KMS-11 (cell line): ENCODE results near the gene STX18.

Experiments
- H2AFZ ChIP-seq: fragments of 200-600 bp; sonication (generic); 2 replicates; pipeline ENCODE4 v1.6.1; 2016; ENCODE audit warnings: antibody characterized with exemption, mixed run types, low read depth
- H3K27ac ChIP-seq: fragments of 200-600 bp; sonication (generic); 2 replicates; pipeline ENCODE4 v1.6.1; 2016; ENCODE audit warnings: mild to moderate bottlenecking, mixed run types
- H3K27me3 ChIP-seq: fragments of 200-600 bp; sonication (generic); 2 replicates; pipeline ENCODE4 v1.6.1; 2017; ENCODE audit warnings: mild to moderate bottlenecking, low read depth, mixed run types, moderate library complexity; ENCODE audit not compliant: insufficient read depth
- H3K36me3 ChIP-seq: fragments of 200-600 bp; sonication (generic); 2 replicates; pipeline ENCODE4 v1.6.1; 2017; ENCODE audit warnings: mild to moderate bottlenecking, mixed run types; ENCODE audit not compliant: insufficient read depth
- H3K4me1 ChIP-seq: fragments of 200-600 bp; sonication (generic); 2 replicates; pipeline ENCODE4 v1.6.1; 2016; ENCODE audit warnings: mild to moderate bottlenecking, low read depth, mixed run types; ENCODE audit not compliant: poor library complexity, severe bottlenecking
- H3K4me2 ChIP-seq: fragments of 200-600 bp; sonication (generic); 2 replicates; pipeline ENCODE4 v1.7.0; 2016; ENCODE audit warnings: mild to moderate bottlenecking, mixed run types
- H3K4me3 ChIP-seq: fragments of 200-600 bp; sonication (generic); IDR thresholded peaks from 2 replicates; pipeline ENCODE4 v1.6.1; 2017; ENCODE audit warnings: low read depth, low read length, mixed read lengths; ENCODE audit not compliant: insufficient read depth
- H3K79me2 ChIP-seq: fragments of 200-600 bp; sonication (generic); 2 replicates; pipeline ENCODE4 v1.6.1; 2016; ENCODE audit warnings: low read depth, mixed run types; ENCODE audit not compliant: insufficient read depth
- H3K9ac ChIP-seq: fragments of 200-600 bp; sonication (generic); 2 replicates; pipeline ENCODE4 v1.6.1; 2016; ENCODE audit warnings: mild to moderate bottlenecking, mixed run types
- H4K20me1 ChIP-seq: fragments of 200-600 bp; sonication (generic); 2 replicates; pipeline ENCODE4 v1.6.1; 2016; ENCODE audit warnings: mild to moderate bottlenecking, mixed run types; ENCODE audit not compliant: insufficient read depth
- TF ChIP-seq, protein P1 (sequence below): fragments of 200-600 bp; sonication (generic); conservative IDR thresholded peaks from 2 replicates; pipeline ENCODE4 v1.6.1; 2017; ENCODE audit warnings: low read depth, mild to moderate bottlenecking, antibody characterized with exemption, low read length, moderate library complexity, mixed read lengths

The STX18 gene

GRCh38 chr4:4443821-4444220 lies 98.0 kb downstream of the STX18 start:
- H3K4me3 ChIP-seq, result no peak overlapping the region
- no peaks in the 10 kb centered on the region for H3K4me1 ChIP-seq
- TF ChIP-seq, protein P1, sequence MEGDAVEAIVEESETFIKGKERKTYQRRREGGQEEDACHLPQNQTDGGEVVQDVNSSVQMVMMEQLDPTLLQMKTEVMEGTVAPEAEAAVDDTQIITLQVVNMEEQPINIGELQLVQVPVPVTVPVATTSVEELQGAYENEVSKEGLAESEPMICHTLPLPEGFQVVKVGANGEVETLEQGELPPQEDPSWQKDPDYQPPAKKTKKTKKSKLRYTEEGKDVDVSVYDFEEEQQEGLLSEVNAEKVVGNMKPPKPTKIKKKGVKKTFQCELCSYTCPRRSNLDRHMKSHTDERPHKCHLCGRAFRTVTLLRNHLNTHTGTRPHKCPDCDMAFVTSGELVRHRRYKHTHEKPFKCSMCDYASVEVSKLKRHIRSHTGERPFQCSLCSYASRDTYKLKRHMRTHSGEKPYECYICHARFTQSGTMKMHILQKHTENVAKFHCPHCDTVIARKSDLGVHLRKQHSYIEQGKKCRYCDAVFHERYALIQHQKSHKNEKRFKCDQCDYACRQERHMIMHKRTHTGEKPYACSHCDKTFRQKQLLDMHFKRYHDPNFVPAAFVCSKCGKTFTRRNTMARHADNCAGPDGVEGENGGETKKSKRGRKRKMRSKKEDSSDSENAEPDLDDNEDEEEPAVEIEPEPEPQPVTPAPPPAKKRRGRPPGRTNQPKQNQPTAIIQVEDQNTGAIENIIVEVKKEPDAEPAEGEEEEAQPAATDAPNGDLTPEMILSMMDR, result no peak
- no peak overlapping the region for H3K9ac ChIP-seq
- no peak overlapping the region for H2AFZ ChIP-seq
- H4K20me1 ChIP-seq, result no peaks in the 10 kb centered on the region
- no peak overlapping the region for H3K4me2 ChIP-seq
- H3K36me3 ChIP-seq, result no peaks in the 10 kb centered on the region
- no peaks in the 10 kb centered on the region for H3K27me3 ChIP-seq
- H3K79me2 ChIP-seq, result no peaks in the 10 kb centered on the region
- H3K27ac ChIP-seq, result no peak overlapping the region

- no peaks in the 10 kb centered on the region for H3K27me3 ChIP-seq
- no peaks in the 10 kb centered on the region for H3K79me2 ChIP-seq
- TF ChIP-seq, protein P1, result no peak
- no peaks in the 10 kb centered on the region for H3K4me1 ChIP-seq
- H4K20me1 ChIP-seq, result no peaks in the 10 kb centered on the region
- H3K4me3 ChIP-seq, result no peak overlapping the region
- H3K9ac ChIP-seq, result no peak overlapping the region
- no peak overlapping the region for H3K4me2 ChIP-seq
- H2AFZ ChIP-seq, result no peak overlapping the region
- no peak overlapping the region for H3K27ac ChIP-seq
- no peaks in the 10 kb centered on the region for H3K36me3 ChIP-seq
Observed at GRCh38 chr4:4440333-4441061, 101.4 kb downstream of the STX18 start.

DNA sequence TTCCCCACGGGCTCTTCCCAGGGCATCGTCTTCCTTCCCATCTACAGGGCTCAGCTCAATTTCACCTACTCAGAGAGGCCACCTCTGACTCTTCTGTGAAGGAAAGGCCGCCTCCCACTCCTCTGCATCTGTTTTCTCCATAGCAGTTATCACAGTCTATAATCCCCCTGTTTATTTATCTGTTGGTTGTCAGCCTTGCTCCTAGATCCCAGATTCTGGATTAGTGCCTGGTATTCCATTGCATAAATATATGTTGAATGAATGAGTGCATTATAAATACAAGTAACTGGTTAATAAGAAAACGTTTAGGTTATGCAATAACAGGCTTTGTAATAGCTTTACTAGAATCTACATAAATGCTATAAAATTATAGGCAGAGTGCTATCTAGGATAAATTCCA lies 102.1 kb downstream of the STX18 start:
- Histone ChIP-seq H3K79me2 (no peaks in the 10 kb centered on the region), H4K20me1 (no peaks in the 10 kb centered on the region), H3K27ac (no peak overlapping the region), H3K27me3 (no peaks in the 10 kb centered on the region), H3K4me1 (no peaks in the 10 kb centered on the region), H3K36me3 (no peaks in the 10 kb centered on the region), H2AFZ (no peak overlapping the region), H3K4me3 (no peak overlapping the region), H3K9ac (no peak overlapping the region), H3K4me2 (no peak overlapping the region)
- TF ChIP-seq, protein P1, result no peak

- H3K4me3 ChIP-seq, result no peak overlapping the region
- no peaks in the 10 kb centered on the region for H3K79me2 ChIP-seq
- no peak overlapping the region for H3K9ac ChIP-seq
- H3K27me3 ChIP-seq, result no peaks in the 10 kb centered on the region
- no peak overlapping the region for H3K27ac ChIP-seq
- H2AFZ ChIP-seq, result no peak overlapping the region
- H3K36me3 ChIP-seq, result no peaks in the 10 kb centered on the region
- H3K4me2 ChIP-seq, result no peak overlapping the region
- no peaks in the 10 kb centered on the region for H4K20me1 ChIP-seq
- TF ChIP-seq, protein P1, result no peak
- no peaks in the 10 kb centered on the region for H3K4me1 ChIP-seq
Observed at GRCh38 chr4:4438891-4439290, 103.0 kb downstream of the STX18 start.
